Dermis microvascular lymphatic vessel endothelial cell (primary cell): ENCODE data around the gene TCF15. TPM values are rescaled to one million over a fixed set of nuclear protein-coding genes. Genes with fewer than 3 reads are reported as not detected.
A peak's percentile ranks its signal among the peaks of the same experiment; 100 is the strongest.

Source experiments
- DNase-seq, 2 donors: peaks; one replicate each; pipeline versions ENCODE4 v3.0.0 to v3.0.0-alpha.2; 2010; ENCODE audit warnings: low read depth in 2 of 2
- total RNA-seq: library from RNA; depleted of rRNA; stranded (reverse); fragments of >200 nt; gene quantifications from 2 replicates; pipeline ENCODE4 v1.2.1, GENCODE V29; 2014

TCF15 gene
- total RNA-seq, 1 donor from 2014 or later = 0.77 TPM

- DNase-seq = no peak
These were observed 5.4 kb upstream of the TCF15 start for GRCh38 chr20:615514-615913.

GRCh38 chr20:611843-612185, 1.7 kb upstream of the TCF15 start:
- DNase-seq = no peak

- no peak for DNase-seq
These were observed 1.1 kb upstream of the TCF15 start for GRCh38 chr20:611047-611842.

GRCh38 chr20:609371-609964, 641 bp downstream of the TCF15 start:
- no peak for DNase-seq

GRCh38 chr20:608970-609369, 1.1 kb downstream of the TCF15 start:
- DNase-seq = no peak

GRCh38 chr20:607476-607875, 2.6 kb downstream of the TCF15 start:
- DNase-seq = no peak

GRCh38 chr20:605237-605636, 4.9 kb downstream of the TCF15 start:
- DNase-seq = no peak

GRCh38 chr20:603116-603640, 6.9 kb downstream of the TCF15 start:
- DNase-seq = no peak

- peak in 1 of 2 donors; percentile 39 for DNase-seq
These were observed 7.8 kb downstream of the TCF15 start for GRCh38 chr20:602111-602970.

- no peak for DNase-seq
These were observed 9.4 kb downstream of the TCF15 start for GRCh38 chr20:600736-601135.

GRCh38 chr20:600141-600540, 10.0 kb downstream of the TCF15 start:
- DNase-seq = no peak

- no peak for DNase-seq
These were observed 11.8 kb downstream of the TCF15 start for GRCh38 chr20:598133-598850.

GRCh38 chr20:597560-597959, 12.5 kb downstream of the TCF15 start:
- no peak for DNase-seq

GRCh38 chr20:595330-596308, 14.5 kb downstream of the TCF15 start:
- peak in 1 of 2 donors; percentile 53 for DNase-seq

GRCh38 chr20:592506-592905, 17.6 kb downstream of the TCF15 start:
- no peak for DNase-seq

- DNase-seq = no peak
These were observed 18.2 kb downstream of the TCF15 start for GRCh38 chr20:591941-592340.

- no peak for DNase-seq
These were observed 21.0 kb downstream of the TCF15 start for GRCh38 chr20:588932-589672.

GRCh38 chr20:588476-588875, 21.6 kb downstream of the TCF15 start:
- DNase-seq = peak; percentile 57 to 72

GRCh38 chr20:584971-585301, 25.2 kb downstream of the TCF15 start:
- no peak for DNase-seq
